Measurements from ENCODE around the gene NLRC5. TPM values are rescaled to one million over a fixed set of nuclear protein-coding genes. Genes with fewer than 3 reads are reported as not detected.

NLRC5 gene
- total RNA-seq, 2 donors from 2014 or later, result 0.64 to 0.97 TPM

GRCh38 chr16:56997931-56998330, 8.6 kb downstream of the NLRC5 start:
- H3K27me3 Mint-ChIP-seq (ENCODE audit: insufficient read depth), result peaks cover 16% of the 10 kb centered on the region
- no peaks in the 10 kb centered on the region for H3K36me3 Mint-ChIP-seq (ENCODE audit: low read depth)
- no peak overlapping the region for H3K4me3 Mint-ChIP-seq
- DNase-seq, result no peak
- Histone ChIP-seq H3K9me3 (ENCODE audit: control insufficient read depth, low read length) (no peaks in the 10 kb centered on the region), H3K36me3 (ENCODE audit: control insufficient read depth, insufficient read depth, low read length) (no peaks in the 10 kb centered on the region), H3K4me3 (ENCODE audit: low read length) (no peak overlapping the region), H3K9ac (ENCODE audit: extremely low read depth, low read length, poor library complexity, severe bottlenecking) (no peak overlapping the region), H3K4me1 (ENCODE audit: control insufficient read depth, insufficient read depth, low read length) (no peaks in the 10 kb centered on the region), H3K27me3 (ENCODE audit: control insufficient read depth, insufficient read depth, low read length, poor library complexity, severe bottlenecking) (peaks cover 23% of the 10 kb centered on the region), H3K27ac (ENCODE audit: low read depth, low read length) (no peak overlapping the region)
- H3K27ac Mint-ChIP-seq, result no peak overlapping the region
- 86 to 90% methylated on average over 2 to 3 of the region's 3 CpGs for WGBS, 2 experiments (ENCODE audit: insufficient coverage in 1 of 2, insufficient read length in 1 of 2)
- H3K4me1 Mint-ChIP-seq, result no peaks in the 10 kb centered on the region
- H3K9me3 Mint-ChIP-seq, result no peaks in the 10 kb centered on the region
- TF ChIP-seq, protein P1, sequence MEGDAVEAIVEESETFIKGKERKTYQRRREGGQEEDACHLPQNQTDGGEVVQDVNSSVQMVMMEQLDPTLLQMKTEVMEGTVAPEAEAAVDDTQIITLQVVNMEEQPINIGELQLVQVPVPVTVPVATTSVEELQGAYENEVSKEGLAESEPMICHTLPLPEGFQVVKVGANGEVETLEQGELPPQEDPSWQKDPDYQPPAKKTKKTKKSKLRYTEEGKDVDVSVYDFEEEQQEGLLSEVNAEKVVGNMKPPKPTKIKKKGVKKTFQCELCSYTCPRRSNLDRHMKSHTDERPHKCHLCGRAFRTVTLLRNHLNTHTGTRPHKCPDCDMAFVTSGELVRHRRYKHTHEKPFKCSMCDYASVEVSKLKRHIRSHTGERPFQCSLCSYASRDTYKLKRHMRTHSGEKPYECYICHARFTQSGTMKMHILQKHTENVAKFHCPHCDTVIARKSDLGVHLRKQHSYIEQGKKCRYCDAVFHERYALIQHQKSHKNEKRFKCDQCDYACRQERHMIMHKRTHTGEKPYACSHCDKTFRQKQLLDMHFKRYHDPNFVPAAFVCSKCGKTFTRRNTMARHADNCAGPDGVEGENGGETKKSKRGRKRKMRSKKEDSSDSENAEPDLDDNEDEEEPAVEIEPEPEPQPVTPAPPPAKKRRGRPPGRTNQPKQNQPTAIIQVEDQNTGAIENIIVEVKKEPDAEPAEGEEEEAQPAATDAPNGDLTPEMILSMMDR (conservative IDR thresholded peaks at IDR 0.05), result no peak

DNA sequence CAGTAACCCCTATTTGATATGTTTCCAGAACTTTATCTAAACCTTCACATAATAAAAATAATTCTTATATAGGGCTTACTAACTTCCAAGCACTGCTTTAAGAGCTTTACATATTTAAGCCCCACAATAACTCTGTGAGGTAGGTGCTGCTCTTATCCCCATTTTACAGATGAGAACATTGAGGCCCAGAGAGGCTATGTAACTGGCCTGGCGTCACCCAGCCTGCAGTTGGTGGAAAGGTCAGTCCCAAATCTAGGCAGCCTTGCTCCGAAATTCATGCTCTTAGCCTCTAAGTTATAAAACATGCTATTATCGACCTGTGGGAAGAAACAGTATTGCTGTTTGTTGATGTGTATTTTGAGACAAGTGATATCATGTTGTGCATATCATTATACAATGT, 9.0 kb downstream of the NLRC5 start:
- H3K36me3 ChIP-seq (ENCODE audit: control insufficient read depth, insufficient read depth, low read length), result no peaks in the 10 kb centered on the region
- TF ChIP-seq, protein P1 (conservative IDR thresholded peaks at IDR 0.05), result no peak
- H3K4me1 ChIP-seq (ENCODE audit: control insufficient read depth, insufficient read depth, low read length), result no peaks in the 10 kb centered on the region
- no peak overlapping the region for H3K4me3 ChIP-seq (ENCODE audit: low read length)
- peaks cover 23% of the 10 kb centered on the region for H3K27me3 ChIP-seq (ENCODE audit: control insufficient read depth, insufficient read depth, low read length, poor library complexity, severe bottlenecking)
- H3K9me3 ChIP-seq (ENCODE audit: control insufficient read depth, low read length), result no peaks in the 10 kb centered on the region
- Mint-ChIP-seq H3K9me3 (no peaks in the 10 kb centered on the region), H3K4me3 (no peak overlapping the region), H3K27me3 (ENCODE audit: insufficient read depth) (peaks cover 16% of the 10 kb centered on the region), H3K27ac (no peak overlapping the region), H3K36me3 (ENCODE audit: low read depth) (no peaks in the 10 kb centered on the region), H3K4me1 (no peaks in the 10 kb centered on the region)
- 91 to 100% methylated on average over 3 of the region's 3 CpGs for WGBS, 2 experiments (ENCODE audit: insufficient coverage in 1 of 2, insufficient read length in 1 of 2)
- no peak overlapping the region for H3K27ac ChIP-seq (ENCODE audit: low read depth, low read length)
- DNase-seq, result no peak
- no peak overlapping the region for H3K9ac ChIP-seq (ENCODE audit: extremely low read depth, low read length, poor library complexity, severe bottlenecking)

- H3K27me3 Mint-ChIP-seq (ENCODE audit: insufficient read depth), result peaks cover 16% of the 10 kb centered on the region
Measured at GRCh38 chr16:56998861-56999260, 9.5 kb downstream of the NLRC5 start.

More at GRCh38 chr16:56998861-56999260, 9.5 kb downstream of the NLRC5 start:
- Histone ChIP-seq H3K27me3 (ENCODE audit: control insufficient read depth, insufficient read depth, low read length, poor library complexity, severe bottlenecking) (peaks cover 23% of the 10 kb centered on the region), H3K4me1 (ENCODE audit: control insufficient read depth, insufficient read depth, low read length) (no peaks in the 10 kb centered on the region), H3K9ac (ENCODE audit: extremely low read depth, low read length, poor library complexity, severe bottlenecking) (no peak overlapping the region), H3K36me3 (ENCODE audit: control insufficient read depth, insufficient read depth, low read length) (no peaks in the 10 kb centered on the region), H3K4me3 (ENCODE audit: low read length) (no peak overlapping the region), H3K27ac (ENCODE audit: low read depth, low read length) (no peak overlapping the region), H3K9me3 (ENCODE audit: control insufficient read depth, low read length) (no peaks in the 10 kb centered on the region)
- Mint-ChIP-seq H3K4me1 (peaks cover 4% of the 10 kb centered on the region), H3K36me3 (ENCODE audit: low read depth) (no peaks in the 10 kb centered on the region), H3K27ac (no peak overlapping the region), H3K4me3 (no peak overlapping the region), H3K9me3 (no peaks in the 10 kb centered on the region)
- TF ChIP-seq, protein P1 (conservative IDR thresholded peaks at IDR 0.05), result no peak
- no peak for DNase-seq
- 91 to 98% methylated on average over 5 to 6 of the region's 6 CpGs for WGBS, 2 experiments (ENCODE audit: insufficient coverage in 1 of 2, insufficient read length in 1 of 2)

Data from endodermal cell (in vitro differentiated cells).